G401 (cell line): Measurements from ENCODE around the gene SLC39A9. TPM values are rescaled to one million over a fixed set of nuclear protein-coding genes. Genes with fewer than 3 reads are reported as not detected.
"Not testable (repeated sequence)": the region's sequence is repeated elsewhere in the genome, so short reads cannot be mapped to it uniquely, and the experiment has no call there.

Experiments
- DNase-seq: peaks from one replicate; pipeline ENCODE4 v3.0.0-alpha.2; 2015; ENCODE audit warnings: low spot score
- in situ Hi-C: cut with HindIII; loops from 2 replicates; pipeline ENCODE4 v1.10.0; 2016; ENCODE audit warnings: low sequenced_read_pairs, mixed read lengths
- total RNA-seq: library from RNA; depleted of rRNA; stranded (reverse); fragments of >200 nt; shearing (Covaris generic); gene quantifications from 2 replicates; pipeline ENCODE4 v1.2.3, GENCODE V29; 2014

SLC39A9 gene
- total RNA-seq, 1 experiment from 2014 or later: 72.7 TPM

DNA sequence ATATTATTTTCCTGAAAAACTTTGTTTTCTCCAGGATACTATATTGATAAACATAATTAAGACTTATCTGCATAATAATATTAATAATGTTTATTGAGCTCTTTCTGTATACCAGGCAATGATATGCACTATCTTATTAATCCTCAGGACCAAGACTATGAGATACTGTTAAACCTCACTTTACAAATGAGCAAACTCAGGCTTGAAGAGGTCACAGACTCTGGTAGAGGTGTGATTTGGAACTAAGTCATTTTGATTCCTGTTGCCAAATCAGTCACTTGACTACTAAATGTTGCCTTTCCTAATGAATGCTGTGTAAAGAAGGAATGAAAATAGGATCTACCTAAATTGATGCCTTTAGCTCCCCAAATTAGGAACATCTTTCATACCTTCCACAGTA, 7.3 kb downstream of the SLC39A9 start:
- in situ Hi-C loops: no loop called here
- no peak for DNase-seq

DNA sequence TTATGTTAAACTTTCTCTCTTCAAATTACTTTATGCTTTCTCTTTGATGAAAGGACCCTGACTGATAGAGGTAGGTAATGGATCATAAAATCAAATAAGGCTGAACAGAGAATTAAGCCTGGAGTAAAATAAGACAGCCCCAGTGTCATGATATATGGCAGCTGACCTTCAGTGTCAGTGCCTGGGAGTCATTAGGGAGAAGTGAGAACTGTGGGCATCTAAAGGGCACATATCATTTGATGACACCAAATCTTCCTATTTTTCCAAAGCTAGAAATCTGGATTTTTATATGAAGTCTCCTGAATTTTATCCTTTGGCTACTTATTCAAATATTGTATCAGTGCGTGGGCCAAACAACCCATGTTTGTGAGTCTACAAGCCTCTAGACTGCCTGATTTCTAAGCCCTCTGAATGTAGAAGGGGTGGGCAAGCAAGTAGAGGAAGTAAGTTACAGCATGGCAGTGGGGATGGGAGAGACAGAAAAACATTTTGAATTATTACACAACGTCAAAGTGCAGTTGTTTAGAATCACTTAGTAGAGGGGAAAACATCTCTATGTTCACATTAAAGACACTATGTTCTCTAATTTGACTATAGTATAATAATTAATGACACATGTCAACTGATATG, 10.0 kb downstream of the SLC39A9 start:
- no peak for DNase-seq
- in situ Hi-C loops: no loop called here

DNA sequence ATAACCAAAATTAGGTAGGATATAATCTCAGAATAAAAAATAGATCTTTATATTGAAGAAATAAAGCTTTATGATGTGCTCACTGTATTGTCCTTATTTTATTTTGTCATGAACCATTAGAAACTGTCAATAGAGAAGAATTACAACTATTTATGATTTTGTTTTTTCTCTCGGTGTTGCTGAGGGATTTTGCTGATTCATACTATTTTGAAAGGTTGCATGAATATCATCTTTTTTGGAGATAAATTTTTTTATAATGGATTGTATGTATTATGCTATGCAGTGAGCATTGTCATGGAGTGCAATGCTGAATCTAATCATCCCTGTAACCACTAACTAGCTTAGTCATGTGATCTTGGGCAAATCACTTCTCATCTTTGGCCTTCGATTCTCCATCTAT, 15.0 kb downstream of the SLC39A9 start:
- in situ Hi-C loops: no loop called here
- DNase-seq: no peak

DNA sequence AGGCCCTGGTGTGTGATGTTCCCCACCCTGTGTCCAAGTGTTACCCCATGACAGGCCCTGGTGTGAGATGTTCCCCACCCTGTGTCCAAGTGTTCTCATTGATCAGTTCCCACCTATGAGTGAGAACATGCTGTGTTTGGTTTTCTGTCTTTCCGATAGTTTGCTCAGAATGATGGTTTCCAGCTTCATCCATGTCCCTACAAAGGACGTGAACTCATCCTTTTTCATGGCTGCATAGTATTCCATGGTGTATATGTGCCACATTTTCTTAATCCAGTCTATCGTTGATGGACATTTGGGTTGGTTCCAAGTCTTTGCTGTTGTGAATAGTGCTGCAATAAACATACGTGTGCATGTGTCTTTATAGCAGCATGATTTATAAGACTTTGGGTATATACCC, 17.6 kb downstream of the SLC39A9 start:
- in situ Hi-C loops, DNase-seq: not testable (repeated sequence)

DNA sequence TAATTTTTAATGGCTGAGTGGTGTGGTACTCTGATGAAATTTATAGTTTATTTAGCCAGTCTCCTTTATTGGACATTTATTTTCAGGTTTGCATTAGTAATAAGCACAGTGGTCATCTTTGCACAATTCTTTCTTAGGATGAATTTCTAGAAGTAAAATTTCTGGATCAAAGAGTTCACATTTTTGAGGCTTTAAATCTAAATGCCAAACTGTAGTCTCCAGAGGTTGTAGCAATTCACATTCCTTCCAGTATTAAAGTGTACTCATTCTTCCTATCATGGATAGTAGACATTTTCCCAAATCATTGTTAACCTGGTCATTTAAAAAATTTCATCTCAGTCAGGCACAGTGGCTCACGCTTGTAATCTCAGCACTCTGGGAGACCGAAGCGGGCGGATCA, 24.8 kb downstream of the SLC39A9 start:
- DNase-seq: no peak
- in situ Hi-C loops: no loop called here

DNA sequence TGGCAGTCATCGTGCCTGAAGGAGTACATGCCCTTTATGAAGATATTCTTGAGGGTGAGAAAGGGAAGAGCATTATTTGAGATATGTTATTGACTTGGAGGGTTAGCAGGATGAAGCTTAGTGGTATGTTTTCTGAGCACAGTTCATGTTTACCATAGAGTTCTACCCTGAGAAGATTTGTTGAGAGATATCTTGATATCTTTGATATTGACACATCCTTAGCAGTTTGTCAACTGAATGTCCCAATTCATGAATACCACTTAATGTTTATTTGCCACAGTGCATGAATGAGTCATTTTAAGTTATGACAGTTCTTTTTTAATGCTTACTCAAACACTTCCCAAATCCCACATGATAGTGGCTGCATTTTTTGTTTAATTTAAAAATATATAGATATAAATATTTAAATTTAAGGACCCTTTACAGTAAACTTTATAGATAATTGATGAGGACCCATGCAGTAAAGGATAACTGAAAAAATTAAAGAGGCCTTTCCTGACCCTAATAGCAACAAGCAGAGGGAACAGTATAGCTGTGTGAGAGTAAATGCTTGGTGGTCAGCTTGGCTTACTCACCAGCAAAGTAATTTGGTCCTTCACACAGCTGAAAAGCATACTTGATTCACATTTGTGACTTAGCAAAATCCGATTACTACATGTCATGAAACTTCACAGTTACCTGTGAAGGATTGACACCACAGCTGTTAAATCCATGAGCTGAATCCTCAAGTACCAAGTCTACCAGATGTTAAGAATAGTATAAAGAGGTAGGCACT, 25.8 kb downstream of the SLC39A9 start:
- in situ Hi-C loops: no loop called here
- DNase-seq: no peak

DNA sequence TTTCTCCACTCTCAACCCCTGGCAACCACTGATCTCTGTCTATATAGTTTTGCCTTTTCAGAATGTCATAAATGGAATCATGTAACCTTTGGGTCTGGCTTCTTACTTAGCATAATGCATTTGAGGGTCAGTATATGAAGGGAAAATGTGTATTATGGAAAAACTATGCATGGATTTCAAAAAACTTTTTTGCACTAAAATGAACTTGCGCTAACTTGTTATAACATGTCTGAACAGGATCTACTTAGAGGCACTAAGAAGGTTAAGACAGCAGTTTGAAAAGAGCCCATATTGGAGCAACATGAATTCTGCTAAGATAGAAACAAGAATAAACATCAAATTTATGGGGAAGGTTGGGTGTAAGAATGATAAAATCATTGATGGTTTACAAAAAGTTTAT, 29.1 kb downstream of the SLC39A9 start:
- DNase-seq: no peak
- in situ Hi-C loops: no loop called here

DNA sequence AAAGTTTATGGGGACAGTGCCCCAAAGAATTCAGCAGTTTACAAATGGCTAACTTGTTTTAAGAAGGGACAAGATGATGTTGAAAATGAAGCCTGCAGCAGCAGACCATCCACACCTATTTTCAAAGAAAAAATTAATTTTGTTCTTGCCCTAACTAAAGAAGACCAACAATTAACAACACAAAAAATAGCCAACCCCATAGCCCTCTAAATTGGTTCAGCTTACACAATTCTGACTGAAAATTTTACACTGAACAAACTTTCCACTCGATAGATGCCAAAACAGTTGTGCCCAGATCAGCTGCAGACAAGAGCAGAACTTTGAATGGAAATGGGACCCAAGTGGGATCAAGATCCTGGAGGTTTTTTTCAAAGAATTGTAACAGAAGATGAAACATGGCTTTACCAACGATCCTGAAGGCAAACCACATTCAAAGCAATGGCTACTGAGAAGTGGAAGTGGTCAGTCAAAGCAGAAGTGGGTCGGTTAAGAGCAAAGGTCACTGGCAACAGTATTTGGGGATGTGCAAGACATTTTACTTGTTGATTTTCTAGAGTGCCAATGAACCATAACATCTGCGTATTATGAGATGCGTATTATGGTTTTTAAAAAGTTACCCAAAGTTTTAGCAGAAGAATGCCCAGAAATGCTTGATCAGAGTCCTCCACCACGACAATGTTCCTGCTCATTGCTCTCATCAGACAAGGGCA, 30.0 kb downstream of the SLC39A9 start:
- DNase-seq: no peak
- in situ Hi-C loops: no loop called here

DNA sequence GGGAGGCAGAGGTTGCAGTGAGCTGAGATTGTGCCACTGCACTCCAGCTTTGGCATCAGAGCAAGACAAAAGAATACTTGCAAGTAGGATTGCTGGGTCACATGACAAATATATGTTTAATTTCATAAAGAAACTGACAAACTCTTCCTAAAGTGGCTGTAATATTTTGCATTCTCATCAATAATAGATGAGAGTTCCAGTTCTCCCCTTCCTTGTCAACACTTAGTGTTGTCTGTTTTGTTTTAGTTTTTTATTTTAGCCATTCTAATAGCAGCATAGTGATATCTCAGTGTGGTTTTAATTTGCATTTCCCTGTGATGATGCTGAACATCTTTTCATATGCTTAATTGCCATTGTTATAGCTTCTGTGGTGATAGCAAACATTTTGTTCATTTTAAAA, 31.2 kb downstream of the SLC39A9 start:
- no peak for DNase-seq
- in situ Hi-C loops: no loop called here

DNA sequence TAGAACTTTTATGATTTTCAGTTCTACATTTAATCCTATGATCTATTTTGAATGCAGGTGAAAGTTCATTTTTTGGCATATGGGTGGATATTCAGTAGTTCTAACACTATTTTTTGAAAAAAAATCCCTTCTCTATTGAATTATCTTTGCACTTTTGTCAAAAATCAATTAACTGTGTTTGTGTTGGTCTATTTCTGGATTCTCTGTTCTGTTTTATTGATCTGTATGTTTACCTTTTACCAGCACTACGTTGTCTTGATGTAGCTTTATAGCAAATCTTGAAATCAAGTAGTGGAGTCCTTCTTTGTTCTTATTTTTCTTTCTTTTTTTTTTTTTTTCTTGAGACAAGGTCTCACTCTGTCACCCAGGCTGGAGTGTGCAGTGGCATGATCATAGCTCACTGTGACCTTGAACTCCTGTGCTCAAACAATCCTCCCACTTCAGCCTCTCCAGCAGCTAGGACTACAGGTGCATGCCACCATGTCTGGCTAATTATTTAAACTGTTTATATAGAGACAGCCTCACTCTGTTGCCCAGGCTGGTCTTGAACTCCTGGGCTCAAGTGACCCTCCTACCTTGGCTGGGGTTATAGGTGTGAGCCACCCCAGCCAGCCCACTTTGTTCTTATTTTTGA, 31.9 kb downstream of the SLC39A9 start:
- DNase-seq: no peak
- in situ Hi-C loops: no loop called here

DNA sequence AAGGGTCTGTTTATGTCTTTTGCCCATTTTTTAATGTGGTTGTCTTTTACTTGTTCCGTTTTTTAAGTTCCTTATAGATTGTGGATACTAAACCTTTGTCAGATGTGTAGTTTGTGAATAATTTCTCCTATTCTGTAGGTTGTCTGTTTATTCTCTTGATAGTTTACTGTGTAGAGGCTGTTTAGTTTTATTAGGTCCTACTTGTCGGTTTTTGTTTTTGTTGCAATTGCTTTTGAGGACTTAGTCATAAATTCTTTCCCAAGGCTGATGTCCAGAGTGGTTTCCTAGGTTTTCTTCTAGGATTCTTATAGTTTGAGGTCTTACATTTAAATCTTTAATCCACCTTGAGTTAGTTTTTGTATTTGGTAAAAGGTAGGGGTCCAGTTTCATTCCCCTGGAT, 33.9 kb downstream of the SLC39A9 start:
- in situ Hi-C loops: no loop called here
- no peak for DNase-seq

DNA sequence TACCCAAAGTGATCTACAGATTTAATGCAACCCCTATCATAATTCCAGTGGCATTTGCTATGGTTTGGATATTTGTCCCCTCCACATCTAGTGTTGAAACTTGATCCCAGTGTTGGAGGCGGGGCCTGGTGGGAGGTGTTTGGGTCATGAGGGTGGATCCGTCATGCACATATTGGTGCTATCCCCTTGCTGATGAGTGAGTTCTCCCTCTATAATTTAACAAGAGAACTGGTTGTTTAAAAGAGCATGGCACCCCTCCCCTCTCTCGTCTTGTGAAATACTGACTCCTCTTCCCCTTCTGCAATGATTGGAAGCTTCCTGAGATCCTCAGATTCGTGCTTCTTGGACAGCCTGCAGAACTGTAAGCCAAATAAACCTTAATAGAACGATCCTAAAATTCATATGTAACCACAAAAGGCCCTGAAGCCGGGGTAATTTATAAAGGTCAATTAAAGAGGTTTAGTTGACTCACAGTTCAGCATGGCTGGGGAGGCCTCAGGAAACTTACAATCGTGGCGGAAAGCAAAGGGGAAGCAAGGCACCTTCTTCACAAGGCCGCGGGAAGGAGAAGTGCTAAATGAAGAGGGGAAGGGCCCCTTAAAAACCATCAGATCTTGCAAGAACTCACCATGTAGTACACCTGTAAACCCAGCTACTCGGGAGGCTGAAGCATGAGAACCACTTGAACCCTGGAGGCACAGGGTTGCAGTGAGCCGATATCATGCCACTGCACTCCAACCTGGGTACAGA, 41.2 kb downstream of the SLC39A9 start:
- in situ Hi-C loops: no loop called here
- DNase-seq: no peak

DNA sequence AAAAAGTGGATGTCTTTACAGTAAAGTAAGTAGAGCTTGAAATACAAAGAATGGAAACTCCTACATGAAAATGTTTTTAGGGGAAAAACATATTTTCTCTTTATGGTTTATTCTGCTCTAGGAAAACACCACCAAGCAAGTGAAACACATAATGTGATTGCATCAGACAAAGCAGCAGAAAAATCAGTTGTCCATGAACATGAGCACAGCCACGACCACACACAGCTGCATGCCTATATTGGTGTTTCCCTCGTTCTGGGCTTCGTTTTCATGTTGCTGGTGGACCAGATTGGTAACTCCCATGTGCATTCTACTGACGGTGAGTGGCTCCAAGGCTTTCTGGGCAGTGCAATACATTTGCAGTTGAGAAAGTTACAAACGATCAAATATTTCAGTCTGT, 43.5 kb downstream of the SLC39A9 start:
- in situ Hi-C loops: no loop called here

DNA sequence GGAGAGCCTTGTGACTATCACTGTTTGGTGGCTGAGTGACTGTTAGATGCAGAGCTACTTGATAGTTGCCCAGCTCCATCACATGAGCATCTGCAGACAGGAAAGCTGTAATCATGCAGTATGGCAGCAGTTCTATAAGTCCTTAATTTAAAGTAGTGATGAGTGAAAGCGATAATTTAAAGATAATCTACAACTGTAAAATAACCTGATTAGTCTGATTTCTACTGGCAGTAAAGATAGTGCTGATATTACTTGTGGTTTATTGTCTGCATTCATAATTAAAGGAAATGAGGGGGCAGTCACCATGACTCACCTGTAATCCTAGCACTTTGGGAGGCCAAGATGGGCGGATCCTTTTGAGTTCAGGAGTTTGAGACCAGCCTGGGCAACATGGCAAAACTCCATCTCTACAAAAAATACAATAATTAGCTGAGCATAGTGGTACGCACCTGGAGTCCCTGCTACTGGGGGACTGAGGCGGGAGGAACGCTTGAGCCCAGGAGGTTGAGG, 44.9 kb downstream of the SLC39A9 start:
- no peak for DNase-seq
- in situ Hi-C loops: no loop called here

More for the DNA sequence above, 43.5 kb downstream of the SLC39A9 start:
- no peak for DNase-seq

DNA sequence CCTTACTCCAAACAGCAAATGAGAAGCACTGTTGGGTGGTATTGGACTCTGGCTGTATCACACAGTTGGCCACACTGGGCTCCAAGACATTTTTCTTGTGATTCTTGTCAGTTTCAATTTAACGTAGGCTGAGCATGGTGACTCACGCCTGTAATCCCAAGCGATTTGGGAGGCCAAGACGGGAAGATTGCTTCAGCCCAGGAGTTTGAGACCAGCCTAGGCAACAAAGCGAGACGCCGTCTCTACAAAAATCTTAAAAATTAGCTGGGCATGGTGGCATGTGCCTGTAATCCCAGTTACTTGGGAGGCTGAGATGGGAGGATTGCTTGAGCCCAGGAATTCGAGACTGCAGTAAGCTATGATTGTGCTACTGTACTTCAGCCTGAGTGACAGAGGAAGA, 50.7 kb downstream of the SLC39A9 start:
- in situ Hi-C loops: no loop called here
- no peak for DNase-seq

DNA sequence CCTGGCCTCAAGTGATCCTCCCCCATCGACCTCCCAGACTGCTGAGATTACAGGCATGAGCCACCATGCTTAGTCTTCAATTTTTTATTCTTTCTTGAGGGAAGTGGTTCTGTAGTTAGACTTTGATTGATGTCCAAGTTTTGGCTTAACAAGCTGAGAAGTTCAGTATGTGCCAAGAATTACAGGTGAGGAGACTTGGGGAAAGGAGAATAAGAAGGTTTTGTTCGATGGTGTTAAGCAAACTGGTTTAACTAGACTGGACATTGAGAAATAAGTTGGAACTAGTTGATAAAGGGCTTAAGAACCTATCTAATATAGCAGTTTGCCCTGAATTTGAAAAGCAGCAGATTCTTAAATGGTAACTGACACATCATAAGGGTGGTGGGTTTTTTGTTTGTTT, 53.4 kb downstream of the SLC39A9 start:
- in situ Hi-C loops: loop anchor here (25.0 kb wide), 1 partner anchor 215 kb away; no protein-coding TSS in a partner anchor
- DNase-seq: no peak

DNA sequence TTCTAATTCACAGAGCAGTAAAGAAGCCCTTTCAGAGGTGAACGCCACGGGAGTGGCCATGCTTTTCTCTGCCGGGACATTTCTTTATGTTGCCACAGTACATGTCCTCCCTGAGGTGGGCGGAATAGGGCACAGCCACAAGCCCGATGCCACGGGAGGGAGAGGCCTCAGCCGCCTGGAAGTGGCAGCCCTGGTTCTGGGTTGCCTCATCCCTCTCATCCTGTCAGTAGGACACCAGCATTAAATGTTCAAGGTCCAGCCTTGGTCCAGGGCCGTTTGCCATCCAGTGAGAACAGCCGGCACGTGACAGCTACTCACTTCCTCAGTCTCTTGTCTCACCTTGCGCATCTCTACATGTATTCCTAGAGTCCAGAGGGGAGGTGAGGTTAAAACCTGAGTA, 59.9 kb downstream of the SLC39A9 start:
- in situ Hi-C loops: loop anchor here (25.0 kb wide), 1 partner anchor 221 kb away; no protein-coding TSS in a partner anchor

DNA sequence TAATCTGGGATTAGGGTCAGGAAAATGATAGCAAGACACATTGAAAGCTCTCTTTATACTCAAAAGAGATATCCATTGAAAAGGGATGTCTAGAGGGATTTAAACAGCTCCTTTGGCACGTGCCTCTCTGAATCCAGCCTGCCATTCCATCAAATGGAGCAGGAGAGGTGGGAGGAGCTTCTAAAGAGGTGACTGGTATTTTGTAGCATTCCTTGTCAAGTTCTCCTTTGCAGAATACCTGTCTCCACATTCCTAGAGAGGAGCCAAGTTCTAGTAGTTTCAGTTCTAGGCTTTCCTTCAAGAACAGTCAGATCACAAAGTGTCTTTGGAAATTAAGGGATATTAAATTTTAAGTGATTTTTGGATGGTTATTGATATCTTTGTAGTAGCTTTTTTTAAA, 60.6 kb downstream of the SLC39A9 start:
- in situ Hi-C loops: loop anchor here (25.0 kb wide), 1 partner anchor 222 kb away; no protein-coding TSS in a partner anchor
- DNase-seq: no peak

More for the DNA sequence above, 59.9 kb downstream of the SLC39A9 start:
- no peak for DNase-seq
